T-helper 17 cell (primary cell): ENCODE measurements around the gene B4GALT3. TPM values are rescaled to one million over a fixed set of nuclear protein-coding genes. Genes with fewer than 3 reads are reported as not detected.

Source experiments
- ATAC-seq: fragments of 150-1000 bp; cut with Tn5 transposase; 2 replicates; pipeline ENCODE4 v1.10.0; 2021; ENCODE audit warnings: mild to moderate bottlenecking, moderate library complexity
- DNase-seq, 3 donors: peaks; one replicate each; pipeline versions ENCODE4 v3.0.0 to v3.0.0-alpha.2; 2020 to 2021
- H3K9me3 ChIP-seq: one replicate; pipeline ENCODE4 v1.7.0; 2013; ENCODE audit warnings: low read length, mild to moderate bottlenecking; ENCODE audit not compliant: control insufficient read depth, poor library complexity, severe bottlenecking
- H3K27ac Mint-ChIP-seq: one replicate; pipeline ENCODE4 v1.8.0; 2022; ENCODE audit warnings: mild to moderate bottlenecking, moderate library complexity, mixed read lengths
- H3K27me3 Mint-ChIP-seq: one replicate; pipeline ENCODE4 v1.8.0; 2022; ENCODE audit warnings: mixed read lengths
- H3K36me3 Mint-ChIP-seq: one replicate; pipeline ENCODE4 v1.8.0; 2022; ENCODE audit warnings: low read depth, mixed read lengths
- H3K4me1 Mint-ChIP-seq: one replicate; pipeline ENCODE4 v1.8.0; 2022; ENCODE audit warnings: mild to moderate bottlenecking, mixed read lengths
- H3K4me3 Mint-ChIP-seq: one replicate; pipeline ENCODE4 v1.8.0; 2022; ENCODE audit warnings: mild to moderate bottlenecking, moderate library complexity, mixed read lengths
- total RNA-seq, 4 donors: library from RNA in 2 of 4; stranded (reverse) in 2 of 4; gene quantifications; one replicate each; pipeline ENCODE4 v1.2.3 and lab custom pipeline; 2022 to 2026

B4GALT3 gene
- total RNA-seq, 2 donors from 2014 or later = 43.7 to 49.2 TPM

- Mint-ChIP-seq H3K36me3 (peaks cover 6% of the 10 kb centered on the region), H3K4me3 (no peak overlapping the region), H3K4me1 (peaks cover 19% of the 10 kb centered on the region), H3K27me3 (no peaks in the 10 kb centered on the region), H3K27ac (no peak overlapping the region)
- peak; percentile 6 for ATAC-seq
- H3K9me3 ChIP-seq = no peaks in the 10 kb centered on the region
- no peak for DNase-seq
Observed at GRCh38 chr1:161217831-161218230, 40.5 kb upstream of the B4GALT3 start.

DNA sequence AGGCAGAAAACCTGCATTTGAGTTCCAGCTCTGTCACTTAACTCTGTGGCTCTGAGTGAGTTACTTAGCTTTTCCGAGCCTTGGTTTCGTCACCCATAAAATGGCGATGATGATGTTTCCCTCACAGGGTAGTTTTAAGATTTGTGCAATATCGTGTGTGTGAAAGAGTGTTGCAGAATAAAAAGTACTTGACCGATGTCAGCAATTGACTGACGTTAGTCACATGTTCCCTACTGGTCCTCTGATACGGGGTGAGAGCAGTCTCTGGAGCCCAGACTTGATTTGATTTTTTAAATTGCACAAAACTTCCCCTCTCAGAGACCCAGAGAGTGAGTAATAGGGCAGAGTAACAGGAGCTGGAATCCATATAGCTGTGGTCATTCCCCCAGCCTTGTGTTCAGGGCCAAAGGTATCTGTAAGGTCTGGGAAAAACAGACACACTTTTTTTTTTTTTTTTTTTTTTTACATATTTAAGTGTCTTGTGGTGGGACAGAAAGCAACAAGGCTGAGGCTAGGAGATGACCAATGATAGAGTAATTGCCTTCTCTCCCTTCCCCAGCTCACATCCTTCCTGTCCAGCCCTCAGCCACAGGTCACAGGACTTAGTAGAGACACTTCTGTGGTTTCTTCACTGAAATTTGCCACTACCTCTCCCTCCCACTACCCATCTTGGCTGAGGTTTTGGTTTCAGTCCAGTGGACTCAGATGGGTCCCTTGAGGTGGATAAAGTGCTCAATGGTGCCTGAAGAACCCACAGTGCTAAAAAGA lies 39.8 kb upstream of the B4GALT3 start:
- no peaks in the 10 kb centered on the region for H3K9me3 ChIP-seq
- Mint-ChIP-seq H3K36me3 (peaks cover 6% of the 10 kb centered on the region), H3K27ac (no peak overlapping the region), H3K4me3 (no peak overlapping the region), H3K27me3 (no peaks in the 10 kb centered on the region), H3K4me1 (peaks cover 19% of the 10 kb centered on the region)
- DNase-seq (no peak), ATAC-seq (peak; percentile 54)

DNA sequence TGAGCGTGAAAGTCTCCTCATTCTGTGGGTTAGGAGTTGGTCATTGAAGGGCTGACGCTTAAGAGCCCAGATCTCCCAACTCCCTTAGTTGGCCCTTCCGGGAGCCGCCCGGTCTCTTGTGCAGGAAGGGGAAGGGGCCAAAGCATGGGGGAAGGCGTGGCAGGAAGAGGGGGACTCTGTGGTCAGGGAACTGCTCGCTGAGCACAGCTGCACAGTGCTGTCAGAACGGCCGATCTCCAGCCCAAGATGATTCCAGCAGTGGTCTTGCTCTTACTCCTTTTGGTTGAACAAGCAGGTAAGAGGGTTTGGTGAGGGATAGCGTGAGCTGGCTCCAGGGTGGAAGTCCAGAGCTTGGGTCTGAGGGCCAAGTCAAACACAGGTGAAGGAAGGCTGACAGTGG lies 37.8 kb upstream of the B4GALT3 start, which contains the start of gene FCER1G:
Gene FCER1G, plus strand, starts transcription at position 220 of the 400 bp plus-strand sequence. Its CDS starts 27 bp downstream, at position 247.
- Mint-ChIP-seq H3K4me1 (peaks cover 20% of the 10 kb centered on the region), H3K27ac (peak within 1 kb of the TSS; percentile 29), H3K4me3 (peak within 1 kb of the TSS; percentile 28), H3K27me3 (no peaks in the 10 kb centered on the region), H3K36me3 (peaks cover 6% of the 10 kb centered on the region)
- no peaks in the 10 kb centered on the region for H3K9me3 ChIP-seq
- no peak for DNase-seq
- ATAC-seq = no peak

GRCh38 chr1:161214369-161214768 lies 37.1 kb upstream of the B4GALT3 start:
- ATAC-seq = no peak
- Mint-ChIP-seq H3K36me3 (peaks cover 13% of the 10 kb centered on the region), H3K27me3 (no peaks in the 10 kb centered on the region), H3K27ac (peak overlapping the region; percentile 29), H3K4me1 (peaks cover 27% of the 10 kb centered on the region), H3K4me3 (no peak overlapping the region)
- no peaks in the 10 kb centered on the region for H3K9me3 ChIP-seq
- DNase-seq = no peak

DNA sequence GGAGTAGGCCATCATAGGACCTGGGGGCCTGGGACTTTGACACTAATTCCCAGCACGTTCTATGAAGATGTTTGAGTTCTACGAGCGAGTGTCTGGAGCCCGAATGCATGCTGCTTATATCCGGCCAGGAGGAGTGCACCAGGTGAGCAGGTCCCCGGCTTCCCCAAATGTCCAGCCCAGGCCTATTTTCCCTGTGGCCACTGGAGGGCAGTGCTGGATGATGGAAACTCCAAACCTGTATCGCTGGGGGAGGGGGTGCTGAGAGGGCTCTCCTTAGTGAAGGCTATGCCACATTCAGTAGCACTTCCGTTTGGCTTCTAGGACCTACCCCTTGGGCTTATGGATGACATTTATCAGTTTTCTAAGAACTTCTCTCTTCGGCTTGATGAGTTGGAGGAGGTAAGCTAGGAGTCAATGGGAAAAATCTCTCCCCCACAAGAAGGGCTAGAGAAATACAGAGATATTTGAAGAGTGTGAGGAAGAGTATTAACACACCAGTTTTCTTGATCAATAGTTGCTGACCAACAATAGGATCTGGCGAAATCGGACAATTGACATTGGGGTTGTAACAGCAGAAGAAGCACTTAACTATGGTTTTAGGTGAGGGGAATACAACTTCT lies 32.6 kb upstream of the B4GALT3 start:
- Mint-ChIP-seq H3K27ac (peak overlapping the region; percentile 85), H3K36me3 (peaks cover 15% of the 10 kb centered on the region), H3K4me3 (no peak overlapping the region), H3K27me3 (no peaks in the 10 kb centered on the region), H3K4me1 (peaks cover 24% of the 10 kb centered on the region)
- no peaks in the 10 kb centered on the region for H3K9me3 ChIP-seq
- DNase-seq (peak; percentile 37 to 51 (median 45)), ATAC-seq (peak; percentile 95)

- Mint-ChIP-seq H3K27ac (no peak overlapping the region), H3K36me3 (peaks cover 14% of the 10 kb centered on the region), H3K4me3 (no peak overlapping the region), H3K27me3 (no peaks in the 10 kb centered on the region), H3K4me1 (peaks cover 29% of the 10 kb centered on the region)
- H3K9me3 ChIP-seq = no peaks in the 10 kb centered on the region
- DNase-seq = no peak
- ATAC-seq = no peak
Observed at GRCh38 chr1:161207173-161207572, 29.9 kb upstream of the B4GALT3 start.

DNA sequence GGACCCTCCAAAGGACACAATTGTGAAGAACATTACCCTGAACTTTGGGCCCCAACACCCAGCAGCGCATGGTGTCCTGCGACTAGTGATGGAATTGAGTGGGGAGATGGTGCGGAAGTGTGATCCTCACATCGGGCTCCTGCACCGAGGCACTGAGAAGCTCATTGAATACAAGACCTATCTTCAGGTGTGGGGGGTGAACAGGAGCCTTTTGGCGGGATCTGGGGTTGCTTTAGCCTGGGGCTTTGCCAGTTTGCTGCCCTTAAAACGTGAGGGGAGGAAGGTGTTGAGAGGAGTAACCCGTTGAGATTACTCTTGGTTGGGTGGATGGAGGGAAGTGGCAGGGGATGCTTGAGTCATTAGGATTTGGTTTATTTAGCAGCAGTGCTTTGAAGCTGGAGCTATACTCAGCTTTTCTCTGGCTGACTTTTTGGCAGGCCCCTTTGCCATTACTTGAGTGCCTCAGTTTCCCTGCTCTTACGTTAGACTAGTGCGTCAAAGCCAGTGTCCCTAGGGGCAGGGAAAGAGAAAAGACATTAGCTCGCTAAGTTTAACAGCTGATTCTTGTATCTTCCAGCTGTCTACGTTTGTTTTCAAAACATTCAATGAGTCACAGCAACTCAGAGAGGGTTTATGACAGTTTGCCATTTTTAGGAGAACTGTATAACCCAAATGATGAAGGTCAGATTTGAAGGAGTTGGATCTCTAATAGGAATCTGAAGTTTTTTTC lies 29.3 kb upstream of the B4GALT3 start:
- H3K4me1 Mint-ChIP-seq = peaks cover 30% of the 10 kb centered on the region
- peaks cover 14% of the 10 kb centered on the region for H3K36me3 Mint-ChIP-seq
- peak overlapping the region; percentile 8 for H3K27ac Mint-ChIP-seq
- no peaks in the 10 kb centered on the region for H3K27me3 Mint-ChIP-seq
- DNase-seq (no peak), ATAC-seq (no peak)
- no peak overlapping the region for H3K4me3 Mint-ChIP-seq
- H3K9me3 ChIP-seq = no peaks in the 10 kb centered on the region

DNA sequence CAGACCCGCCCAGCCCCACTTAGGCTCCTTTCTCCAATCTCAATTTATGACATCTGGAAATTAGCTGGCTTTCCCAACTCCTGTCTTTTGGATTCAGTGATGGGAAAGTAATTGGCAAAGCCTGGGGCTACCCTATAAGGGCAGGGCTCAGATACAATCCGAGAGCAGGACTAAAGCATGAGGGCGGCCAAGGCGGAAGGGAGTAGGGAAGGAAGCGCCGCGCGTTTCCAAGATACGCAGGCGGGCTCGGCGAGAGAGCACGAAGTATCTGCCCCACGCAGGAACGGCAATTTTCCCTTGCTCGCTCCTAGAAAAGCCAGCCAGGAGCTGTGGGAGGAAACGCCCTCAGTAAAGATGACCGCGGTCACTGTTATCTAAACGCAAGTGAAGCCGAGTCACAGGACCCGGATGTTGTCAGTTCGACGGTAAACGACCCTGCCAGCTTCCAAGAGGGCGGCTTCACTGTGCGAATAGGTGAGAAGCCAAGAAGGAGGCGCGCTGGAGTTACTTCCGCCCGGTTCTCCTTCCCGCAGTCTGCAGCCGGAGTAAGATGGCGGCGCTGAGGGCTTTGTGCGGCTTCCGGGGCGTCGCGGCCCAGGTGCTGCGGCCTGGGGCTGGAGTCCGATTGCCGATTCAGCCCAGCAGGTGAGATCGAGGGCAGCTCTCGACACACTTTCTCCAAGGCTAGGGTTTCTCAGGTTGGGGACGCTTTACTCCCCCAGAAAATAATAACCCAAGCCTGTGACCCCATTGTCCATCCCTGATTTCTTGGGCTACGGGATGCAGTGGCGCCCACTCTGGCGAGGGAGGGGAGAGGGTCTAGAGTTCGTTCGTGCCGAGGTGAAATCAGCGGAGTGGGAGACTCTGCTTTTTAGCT lies 24.8 kb upstream of the B4GALT3 start, which contains the start of gene NDUFS2:
Gene NDUFS2, plus strand, starts transcription at position 532 of the 877 bp plus-strand sequence. Its CDS starts 19 bp downstream, at position 551.
- no peaks in the 10 kb centered on the region for H3K9me3 ChIP-seq
- peak within 1 kb of the TSS; percentile 92 for H3K4me3 Mint-ChIP-seq
- ATAC-seq (peak; percentile 99), DNase-seq (peak; percentile 86 to 90 (median 87))
- no peaks in the 10 kb centered on the region for H3K27me3 Mint-ChIP-seq
- peaks cover 5% of the 10 kb centered on the region for H3K36me3 Mint-ChIP-seq
- peaks cover 43% of the 10 kb centered on the region for H3K4me1 Mint-ChIP-seq
- H3K27ac Mint-ChIP-seq = peak within 1 kb of the TSS; percentile 97

DNA sequence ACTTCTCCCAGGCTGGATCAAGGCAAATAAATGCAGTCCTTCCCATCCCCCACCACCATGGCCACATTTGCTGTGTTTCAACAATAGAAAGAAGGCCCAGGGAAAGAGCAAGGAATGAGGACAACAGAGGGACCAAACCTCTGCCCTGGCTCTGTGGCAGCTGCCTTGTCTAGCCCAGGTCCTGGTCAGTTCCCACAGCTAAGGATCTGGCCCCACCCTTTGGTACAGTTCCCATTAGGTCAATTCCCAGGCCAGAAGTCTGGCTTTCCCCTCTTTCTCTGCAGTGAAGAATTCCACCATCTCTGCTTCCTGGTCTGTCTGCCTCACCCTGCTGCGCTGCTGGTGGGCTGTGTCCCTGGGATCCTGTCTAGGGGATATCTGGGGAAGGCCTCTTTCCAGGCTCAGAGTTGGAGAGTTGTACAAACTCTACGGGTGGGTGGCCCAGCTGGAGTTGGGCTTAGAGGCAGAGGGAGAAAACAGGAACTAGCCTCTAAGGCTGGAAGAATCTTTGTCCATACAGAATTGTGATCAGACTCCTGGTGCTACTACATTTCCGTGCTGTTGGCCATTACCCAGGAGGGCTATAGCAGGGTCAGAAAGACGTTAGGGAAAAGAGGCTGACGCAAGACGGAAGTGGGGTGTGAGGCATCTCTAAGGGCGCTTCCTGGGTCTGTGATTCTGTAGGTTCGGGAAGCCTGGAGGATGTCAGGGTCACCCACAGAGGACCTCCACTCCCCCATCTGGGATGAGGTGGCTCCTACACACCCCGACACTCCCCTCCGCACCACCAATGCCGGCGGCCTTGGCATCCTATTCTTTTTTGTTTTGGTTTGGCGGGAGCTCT lies 23.9 kb upstream of the B4GALT3 start:
- Mint-ChIP-seq H3K27me3 (no peaks in the 10 kb centered on the region), H3K4me1 (peaks cover 40% of the 10 kb centered on the region), H3K27ac (peak overlapping the region; percentile 97), H3K36me3 (peaks cover 5% of the 10 kb centered on the region), H3K4me3 (peak overlapping the region; percentile 92)
- no peaks in the 10 kb centered on the region for H3K9me3 ChIP-seq
- DNase-seq = no peak
- no peak for ATAC-seq

DNA sequence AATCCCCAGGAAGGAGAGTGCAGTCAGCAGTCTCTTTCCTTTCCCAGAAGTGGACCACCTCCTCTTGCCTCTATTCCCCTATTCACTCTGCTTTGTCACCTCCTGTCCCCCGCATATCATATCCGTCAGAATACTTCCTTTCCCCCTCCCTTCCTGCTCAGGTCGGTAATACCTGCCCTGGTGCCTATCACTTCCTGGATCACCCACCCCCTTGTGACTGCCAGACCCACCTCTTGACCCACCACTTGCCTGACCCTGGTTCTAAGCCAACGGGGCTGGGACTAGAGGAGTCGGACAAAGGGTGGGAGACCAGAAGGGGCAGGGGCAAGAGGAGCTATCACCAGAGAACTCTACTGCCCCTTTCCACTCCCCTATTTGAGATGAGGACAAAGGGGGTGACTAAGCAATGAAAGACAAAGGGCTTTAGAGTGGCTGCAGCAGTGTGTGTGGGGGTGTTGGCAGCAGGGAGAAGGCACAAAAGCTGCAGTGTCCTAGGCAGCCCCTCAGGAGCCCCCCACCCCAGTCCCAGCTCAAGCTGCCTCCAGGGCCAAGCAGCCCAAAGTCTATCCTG lies 23.2 kb upstream of the B4GALT3 start:
- ATAC-seq = no peak
- H3K9me3 ChIP-seq = no peaks in the 10 kb centered on the region
- Mint-ChIP-seq H3K4me1 (peaks cover 35% of the 10 kb centered on the region), H3K27ac (peak overlapping the region; percentile 97), H3K4me3 (peak overlapping the region; percentile 60), H3K36me3 (peaks cover 5% of the 10 kb centered on the region), H3K27me3 (no peaks in the 10 kb centered on the region)
- no peak for DNase-seq

DNA sequence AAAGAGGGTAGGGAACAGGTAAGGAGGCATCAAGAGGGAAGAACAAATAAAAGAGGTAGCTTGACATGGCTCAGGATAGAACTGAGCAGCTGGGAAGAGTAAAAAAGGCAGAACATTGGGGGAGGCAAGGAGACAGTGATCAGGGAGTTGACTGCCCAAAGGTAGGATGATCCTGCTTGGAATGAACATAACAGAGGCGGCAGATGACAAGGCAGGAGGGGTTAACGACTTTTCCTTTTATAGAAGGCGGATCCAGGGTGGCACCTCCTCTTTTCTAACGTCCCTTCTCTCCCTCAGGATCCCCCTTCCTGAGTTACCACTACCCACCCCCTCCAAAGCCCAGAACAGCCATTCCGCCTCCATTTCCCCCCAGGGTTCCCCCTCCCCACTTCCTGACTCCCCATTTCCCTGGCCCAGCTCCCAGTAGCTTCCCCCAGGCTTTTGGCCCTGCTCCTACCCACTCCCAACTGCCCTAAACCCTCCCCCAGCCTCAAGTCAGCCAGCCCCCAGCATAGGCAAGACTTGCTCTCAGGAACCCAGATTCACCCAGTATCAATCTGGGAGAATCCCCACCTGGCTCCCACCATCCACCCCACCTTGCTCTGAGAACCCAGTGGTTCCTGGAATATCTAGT lies 22.3 kb upstream of the B4GALT3 start:
- H3K4me1 Mint-ChIP-seq = peaks cover 31% of the 10 kb centered on the region

More for the DNA sequence above, 22.3 kb upstream of the B4GALT3 start:
- Mint-ChIP-seq H3K36me3 (peaks cover 5% of the 10 kb centered on the region), H3K4me3 (peak overlapping the region; percentile 25), H3K27ac (peak overlapping the region; percentile 97), H3K27me3 (no peaks in the 10 kb centered on the region)
- no peak for DNase-seq
- no peak for ATAC-seq
- H3K9me3 ChIP-seq = no peaks in the 10 kb centered on the region
